ENCODE measurements around the gene SLC7A7. TPM values are rescaled to one million over a fixed set of nuclear protein-coding genes. Genes with fewer than 3 reads are reported as not detected.
"Not testable (repeated sequence)": the region's sequence is repeated elsewhere in the genome, so short reads cannot be mapped to it uniquely, and the experiment has no call there.

The SLC7A7 gene
- total RNA-seq, 1 donor from 2014 or later, result 5.6 TPM

DNA sequence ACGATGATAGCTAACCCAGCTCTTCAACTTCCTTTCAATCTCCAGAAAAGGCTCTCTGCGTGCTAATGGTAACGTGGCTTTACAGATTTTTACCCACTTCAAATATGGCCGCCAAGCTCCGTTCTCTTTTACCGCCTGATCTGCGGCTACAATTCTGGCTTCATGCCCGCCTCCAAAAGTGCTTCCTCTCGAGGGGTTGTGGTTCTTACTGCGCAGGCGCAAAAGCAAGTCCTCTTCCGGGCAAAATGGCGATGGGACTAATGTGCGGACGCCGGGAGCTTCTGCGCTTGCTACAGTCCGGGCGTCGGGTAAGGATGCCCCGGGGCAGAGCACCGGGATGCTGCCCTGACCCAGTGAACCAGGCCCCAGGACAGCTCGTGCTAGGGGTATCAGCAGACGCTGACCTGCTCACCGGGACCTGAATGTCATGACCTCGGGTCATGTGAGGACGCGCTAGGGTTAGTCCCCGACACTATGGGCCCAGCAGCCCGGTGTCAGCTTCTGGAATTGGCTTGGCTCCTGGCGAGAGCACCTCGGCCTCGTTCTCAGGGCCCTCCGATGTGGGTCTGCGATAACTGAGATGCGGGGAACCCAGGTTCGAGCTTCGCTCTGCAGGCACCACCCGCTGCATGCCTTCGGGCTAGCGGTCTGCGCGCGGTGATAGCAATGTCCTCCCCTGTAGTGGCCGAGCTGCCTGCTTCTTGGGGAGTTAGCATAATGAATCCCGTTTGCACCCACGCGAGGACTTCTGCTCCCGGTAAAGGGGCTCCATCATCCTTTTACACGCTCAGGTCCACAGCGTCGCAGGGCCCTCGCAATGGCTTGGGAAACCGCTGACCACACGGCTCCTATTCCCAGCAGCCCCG is 48.5 kb downstream of the SLC7A7 start, which contains the start of gene OXA1L:
OXA1L (plus strand) TSS at position 232 of the 866 bp plus-strand sequence; CDS start at position 246, 14 bp downstream.
- H3K4me3 ChIP-seq (ENCODE audit: low read depth, low read length), result peak within 1 kb of the TSS; percentile 98
- TF ChIP-seq, protein P1, sequence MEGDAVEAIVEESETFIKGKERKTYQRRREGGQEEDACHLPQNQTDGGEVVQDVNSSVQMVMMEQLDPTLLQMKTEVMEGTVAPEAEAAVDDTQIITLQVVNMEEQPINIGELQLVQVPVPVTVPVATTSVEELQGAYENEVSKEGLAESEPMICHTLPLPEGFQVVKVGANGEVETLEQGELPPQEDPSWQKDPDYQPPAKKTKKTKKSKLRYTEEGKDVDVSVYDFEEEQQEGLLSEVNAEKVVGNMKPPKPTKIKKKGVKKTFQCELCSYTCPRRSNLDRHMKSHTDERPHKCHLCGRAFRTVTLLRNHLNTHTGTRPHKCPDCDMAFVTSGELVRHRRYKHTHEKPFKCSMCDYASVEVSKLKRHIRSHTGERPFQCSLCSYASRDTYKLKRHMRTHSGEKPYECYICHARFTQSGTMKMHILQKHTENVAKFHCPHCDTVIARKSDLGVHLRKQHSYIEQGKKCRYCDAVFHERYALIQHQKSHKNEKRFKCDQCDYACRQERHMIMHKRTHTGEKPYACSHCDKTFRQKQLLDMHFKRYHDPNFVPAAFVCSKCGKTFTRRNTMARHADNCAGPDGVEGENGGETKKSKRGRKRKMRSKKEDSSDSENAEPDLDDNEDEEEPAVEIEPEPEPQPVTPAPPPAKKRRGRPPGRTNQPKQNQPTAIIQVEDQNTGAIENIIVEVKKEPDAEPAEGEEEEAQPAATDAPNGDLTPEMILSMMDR (conservative IDR thresholded peaks at IDR 0.05; ENCODE audit: low read depth, low read length), result no peak
- peak; percentile 76 for DNase-seq (ENCODE audit: low read depth)

DNA sequence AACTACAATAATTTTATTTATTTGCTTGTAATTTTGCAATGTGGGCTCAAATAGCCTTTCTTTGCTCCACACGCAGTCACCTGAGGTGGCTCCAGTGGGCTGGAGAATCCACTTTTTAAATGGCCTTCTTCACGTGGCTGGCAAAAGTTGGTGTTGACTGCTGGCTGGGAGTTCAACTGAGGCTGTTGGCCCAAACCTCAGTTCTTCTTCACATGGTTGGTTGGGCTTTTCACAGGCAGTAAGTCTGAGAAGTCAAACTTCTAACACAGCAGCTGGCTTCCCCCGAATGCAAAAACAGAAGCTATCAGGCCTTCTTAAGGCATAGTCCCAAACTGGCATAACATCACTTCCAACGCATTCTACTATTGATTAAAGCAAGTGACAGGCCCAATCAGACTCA is 50.9 kb downstream of the SLC7A7 start:
- DNase-seq (ENCODE audit: low read depth), result no peak
- no peak overlapping the region for H3K4me3 ChIP-seq (ENCODE audit: low read depth, low read length)
- TF ChIP-seq, protein P1 (conservative IDR thresholded peaks at IDR 0.05; ENCODE audit: low read depth, low read length), result no peak

DNA sequence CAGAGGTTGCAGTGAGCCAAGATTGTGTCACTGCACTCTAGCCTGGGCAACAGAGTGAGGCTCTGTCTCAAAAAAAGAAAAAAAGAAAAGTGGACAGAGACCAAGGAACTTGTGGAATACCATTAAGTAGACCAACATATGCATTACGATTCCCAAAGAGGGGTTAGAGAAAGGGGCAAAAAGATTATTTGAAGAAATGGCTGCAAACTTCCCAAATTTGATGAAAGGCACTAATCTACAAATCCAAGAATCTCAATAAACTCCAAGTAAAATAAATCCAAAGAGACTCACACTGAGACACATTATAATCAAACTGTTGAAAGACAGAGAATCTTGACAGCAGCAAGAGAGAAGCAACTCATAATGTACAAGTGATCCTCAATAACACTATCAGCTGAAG is 53.5 kb downstream of the SLC7A7 start:
- no peak for DNase-seq (ENCODE audit: low read depth)
- TF ChIP-seq, protein P1 (conservative IDR thresholded peaks at IDR 0.05; ENCODE audit: low read depth, low read length), result no peak
- no peak overlapping the region for H3K4me3 ChIP-seq (ENCODE audit: low read depth, low read length)

DNA sequence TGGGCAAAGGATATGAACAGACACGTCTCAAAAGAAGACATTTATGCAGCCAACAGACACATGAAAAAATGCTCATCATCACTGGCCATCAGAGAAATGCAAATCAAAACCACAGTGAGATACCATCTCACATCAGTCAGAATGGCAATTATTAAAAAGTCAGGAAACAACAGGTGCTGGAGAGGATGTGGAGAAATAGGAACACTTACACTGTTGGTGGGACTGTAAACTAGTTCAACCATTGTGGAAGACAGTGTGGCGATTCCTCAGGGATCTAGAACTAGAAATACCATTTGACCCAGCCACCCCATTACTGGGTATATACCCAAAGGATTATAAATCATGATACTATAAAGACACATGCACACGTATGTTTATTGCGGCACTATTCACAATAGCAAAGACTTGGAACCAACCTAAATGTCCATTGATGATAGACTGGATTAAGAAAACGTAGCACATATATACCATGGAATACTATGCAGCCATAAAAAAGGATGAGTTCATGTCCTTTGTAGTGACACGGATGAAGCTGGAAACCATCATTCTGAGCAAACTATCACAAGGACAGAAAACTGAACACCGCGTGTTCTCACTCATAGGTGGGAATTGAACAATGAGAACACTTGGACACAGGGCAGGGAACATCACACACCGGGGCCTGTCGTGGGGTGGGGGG is 57.1 kb downstream of the SLC7A7 start:
- not testable (repeated sequence) for DNase-seq (ENCODE audit: low read depth); H3K4me3 ChIP-seq (ENCODE audit: low read depth, low read length)

DNA sequence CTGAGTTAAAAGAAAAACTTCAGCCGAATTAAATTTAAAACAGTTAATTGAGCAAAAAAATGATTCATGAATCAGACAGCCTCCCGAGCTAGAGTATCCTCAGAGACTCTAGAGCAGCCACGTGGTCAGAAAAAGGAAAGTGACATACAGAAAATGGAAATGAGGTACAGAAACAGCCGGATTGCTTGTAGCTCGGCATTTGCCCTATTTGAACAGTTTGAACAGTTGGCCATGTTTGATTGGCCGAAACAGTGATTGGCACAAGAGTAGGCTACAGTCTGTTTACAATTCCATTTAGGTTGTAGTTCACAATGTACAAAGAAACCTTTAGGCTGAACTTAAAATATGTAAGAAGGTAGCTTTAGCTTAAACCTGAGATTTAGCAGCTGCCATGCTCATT is 61.6 kb downstream of the SLC7A7 start:
- no peak overlapping the region for H3K4me3 ChIP-seq (ENCODE audit: low read depth, low read length)
- no peak for DNase-seq (ENCODE audit: low read depth)
- TF ChIP-seq, protein P1 (conservative IDR thresholded peaks at IDR 0.05; ENCODE audit: low read depth, low read length), result no peak

DNA sequence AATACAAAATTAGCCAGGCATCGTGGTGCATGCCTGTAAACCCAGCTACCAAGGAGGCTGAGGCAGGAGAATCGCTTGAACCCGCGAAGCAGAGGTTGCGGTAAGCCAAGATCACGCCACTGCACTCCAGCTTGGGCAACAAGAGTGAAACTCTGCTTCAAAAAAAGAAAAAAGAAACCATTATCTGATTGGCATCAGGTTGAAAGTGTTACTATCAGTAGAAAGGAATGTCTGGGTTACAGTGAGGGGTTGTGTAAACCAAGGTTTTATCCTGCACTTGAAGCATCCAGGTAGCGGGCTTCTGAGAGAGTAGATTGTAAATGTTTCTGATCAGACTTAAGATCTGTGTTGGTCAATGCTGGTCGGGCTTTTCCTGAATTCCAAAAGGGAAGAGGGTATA is 62.8 kb downstream of the SLC7A7 start:
- TF ChIP-seq, protein P1 (conservative IDR thresholded peaks at IDR 0.05; ENCODE audit: low read depth, low read length), result no peak
- H3K4me3 ChIP-seq (ENCODE audit: low read depth, low read length), result no peak overlapping the region
- no peak for DNase-seq (ENCODE audit: low read depth)

DNA sequence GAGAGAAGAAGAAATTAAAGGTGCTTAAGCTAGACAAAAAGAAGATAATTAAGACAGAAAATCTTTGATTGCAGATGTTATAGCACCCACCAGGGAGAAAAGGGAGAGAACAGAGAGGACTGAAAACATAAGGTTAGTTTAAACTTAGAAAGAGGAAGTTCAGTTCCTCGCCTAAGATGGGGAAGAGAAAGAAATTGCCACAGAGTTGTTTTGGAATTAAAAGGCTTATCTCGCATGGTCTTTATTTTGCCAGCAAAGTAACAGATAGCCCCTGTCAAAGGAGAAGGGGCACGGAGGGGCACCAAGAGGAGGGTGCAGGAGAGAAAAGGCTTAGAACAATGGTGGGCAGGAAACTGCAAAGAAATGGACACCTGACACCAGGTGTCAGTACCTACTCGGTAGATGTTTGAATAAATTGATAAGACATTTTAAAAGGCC is 66.6 kb downstream of the SLC7A7 start:
- TF ChIP-seq, protein P1 (conservative IDR thresholded peaks at IDR 0.05; ENCODE audit: low read depth, low read length), result no peak
- no peak for DNase-seq (ENCODE audit: low read depth)
- H3K4me3 ChIP-seq (ENCODE audit: low read depth, low read length), result no peak overlapping the region
